Left lung (tissue), 10 donors: Measurements from ENCODE around the gene TLR8. TPM values are rescaled to one million over a fixed set of nuclear protein-coding genes. Genes with fewer than 3 reads are reported as not detected.

Source experiments
- ATAC-seq: fragments of 200-7000 bp; cut with Tn5 transposase; one replicate; pipeline ENCODE4 v1.9.1; 2020; ENCODE audit warnings: moderate library complexity
- DNase-seq, 4 donors: peaks; one replicate each; pipeline ENCODE4 v3.0.0-alpha.2; 2013 to 2020
- H3K27ac ChIP-seq, 2 donors: fragments of 200-600 bp; sonication (generic) in 1 of 2; one replicate each; pipeline versions ENCODE4 v1.5.0 to v1.8.0; 2020 to 2021
- H3K27me3 ChIP-seq, 2 donors: fragments of 200-600 bp; sonication (generic) in 1 of 2; one replicate each; pipeline versions ENCODE4 v1.5.0 to v1.8.0; 2020 to 2021
- H3K36me3 ChIP-seq, 2 donors: fragments of 200-600 bp; sonication (generic) in 1 of 2; one replicate each; pipeline versions ENCODE4 v1.5.0 to v1.8.0; 2020 to 2021
- H3K4me1 ChIP-seq, 2 donors: fragments of 200-600 bp; one replicate each; pipeline ENCODE4 v1.8.0; 2021
- H3K4me3 ChIP-seq, 2 donors: fragments of 200-600 bp; sonication (generic) in 1 of 2; one replicate each; pipeline versions ENCODE4 v1.5.0 to v1.8.0; 2020 to 2021; ENCODE audit warnings: mild to moderate bottlenecking in 1 of 2
- H3K9me3 ChIP-seq, 2 donors: fragments of 200-600 bp; sonication (generic) in 1 of 2; one replicate each; pipeline versions ENCODE4 v1.5.0 to v1.8.0; 2020 to 2021
- CTCF ChIP-seq, 2 donors: fragments of 200-600 bp; sonication (generic) in 1 of 2; IDR thresholded peaks; one replicate each; pipeline versions ENCODE4 v1.5.0 to v1.8.0; 2021; ENCODE audit warnings: antibody characterized with exemption in 2 of 2
- intact Hi-C, 2 donors: fragments of 100-400 bp; cut with DNase I; formaldehyde crosslinking; loops; one replicate each; pipeline versions ENCODE4 v1.11.2 to v1.14.2; 2022
- polyA plus RNA-seq, 6 donors: library from polyadenylated mRNA; unstranded; fragments of 120-200 nt; gene quantifications; one replicate each; pipeline ENCODE4 v1.2.1, GENCODE V29; 2013; ENCODE audit not compliant: insufficient read length in 6 of 6
- total RNA-seq, 2 donors: library from RNA; stranded (reverse); fragmentation: NEBNext Ultra II Directional; extraction: Animal tissue kit (Norgen Biotek cat#: 25700); gene quantifications; one replicate each; pipeline ENCODE4 v1.2.1, GENCODE V29; 2021
- donor health status: DM: no; HTN: yes; CAD: no.
- donor health status: DM: no; HTN: no; CAD: no.

The TLR8 gene
- total and polyA plus RNA-seq, 8 donors: 0.31 to 24.6 (median 0.53) TPM

DNA sequence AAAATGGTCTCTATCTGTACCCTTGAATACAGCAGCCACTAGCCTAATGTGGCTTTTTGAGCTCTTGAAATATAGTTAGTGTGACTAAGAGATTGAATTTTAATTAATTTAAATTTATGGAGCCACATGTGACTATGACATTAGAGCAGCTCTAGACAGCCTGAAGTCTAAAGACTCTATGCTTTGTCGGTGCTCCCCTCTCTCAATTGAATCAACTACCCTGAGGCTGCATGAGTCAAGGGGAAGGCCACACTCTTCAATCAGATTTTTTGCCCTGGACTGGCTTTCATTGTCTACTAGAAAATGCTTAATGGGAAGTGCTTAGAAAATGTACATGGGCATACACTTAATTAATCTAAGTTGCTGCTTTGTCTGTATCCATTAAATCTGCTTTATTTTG, 27.9 kb upstream of the TLR8 start:
- Histone ChIP-seq H3K27me3 (no peaks in the 10 kb centered on the region), H3K4me1 (peaks cover 0 to 5% of the 10 kb centered on the region in 2 donors), H3K4me3 (no peak overlapping the region), H3K27ac (no peak overlapping the region), H3K9me3 (no peaks in the 10 kb centered on the region), H3K36me3 (no peaks in the 10 kb centered on the region)
- intact Hi-C loops: no loop called here
- DNase-seq (no peak), ATAC-seq (no peak)
- TF ChIP-seq CTCF (IDR thresholded peaks at IDR 0.05): no peak

DNA sequence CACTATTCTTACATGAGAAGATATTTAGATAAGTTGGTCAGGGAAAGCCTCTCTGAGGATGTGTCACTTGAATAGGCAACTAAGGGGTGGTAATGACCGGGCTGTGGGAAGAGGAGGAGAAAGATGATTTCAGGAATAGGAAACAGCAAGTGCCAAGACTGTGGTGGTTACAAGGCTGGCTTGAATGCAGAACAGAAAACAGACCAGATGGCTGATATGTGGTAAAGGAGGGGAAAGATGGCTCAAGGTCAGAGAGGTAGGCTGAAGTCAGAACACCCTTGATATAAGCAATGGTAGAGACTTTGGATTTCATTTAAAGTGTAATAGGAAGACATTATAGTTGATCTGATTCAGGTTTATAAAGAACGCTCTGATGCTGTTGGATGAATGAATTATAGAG, 24.5 kb upstream of the TLR8 start:
- ATAC-seq (no peak), DNase-seq (no peak)
- intact Hi-C loops: no loop called here
- H3K4me3 ChIP-seq: no peak overlapping the region
- no peaks in the 10 kb centered on the region for H3K4me1 ChIP-seq
- H3K27ac ChIP-seq: no peak overlapping the region
- no peaks in the 10 kb centered on the region for H3K9me3 ChIP-seq
- H3K27me3 ChIP-seq: no peaks in the 10 kb centered on the region
- H3K36me3 ChIP-seq: no peaks in the 10 kb centered on the region
- TF ChIP-seq CTCF (IDR thresholded peaks at IDR 0.05): no peak

DNA sequence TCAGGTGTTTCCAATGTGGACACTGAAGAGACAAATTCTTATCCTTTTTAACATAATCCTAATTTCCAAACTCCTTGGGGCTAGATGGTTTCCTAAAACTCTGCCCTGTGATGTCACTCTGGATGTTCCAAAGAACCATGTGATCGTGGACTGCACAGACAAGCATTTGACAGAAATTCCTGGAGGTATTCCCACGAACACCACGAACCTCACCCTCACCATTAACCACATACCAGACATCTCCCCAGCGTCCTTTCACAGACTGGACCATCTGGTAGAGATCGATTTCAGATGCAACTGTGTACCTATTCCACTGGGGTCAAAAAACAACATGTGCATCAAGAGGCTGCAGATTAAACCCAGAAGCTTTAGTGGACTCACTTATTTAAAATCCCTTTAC, 20.9 kb upstream of the TLR8 start:
- no peak for ATAC-seq
- no peak for DNase-seq
- Histone ChIP-seq H3K4me3 (no peak overlapping the region), H3K9me3 (no peaks in the 10 kb centered on the region), H3K36me3 (no peaks in the 10 kb centered on the region), H3K27me3 (no peaks in the 10 kb centered on the region), H3K27ac (no peak overlapping the region), H3K4me1 (peaks cover 0 to under 1% of the 10 kb centered on the region in 2 donors)
- intact Hi-C loops: no loop called here
- no peak for TF ChIP-seq CTCF (IDR thresholded peaks at IDR 0.05)

GRCh38 chrX:12886545-12886944, 19.9 kb upstream of the TLR8 start:
- Histone ChIP-seq H3K27me3 (no peaks in the 10 kb centered on the region), H3K4me3 (no peak overlapping the region), H3K27ac (no peak overlapping the region), H3K36me3 (no peaks in the 10 kb centered on the region), H3K4me1 (peaks cover 0 to 6% of the 10 kb centered on the region in 2 donors), H3K9me3 (no peaks in the 10 kb centered on the region)
- DNase-seq: no peak
- no peak for TF ChIP-seq CTCF (IDR thresholded peaks at IDR 0.05)
- ATAC-seq: no peak
- intact Hi-C loops: no loop called here

- ATAC-seq (no peak), DNase-seq (no peak)
- intact Hi-C loops: no loop called here
- Histone ChIP-seq H3K9me3 (no peaks in the 10 kb centered on the region), H3K36me3 (no peaks in the 10 kb centered on the region), H3K27ac (no peak overlapping the region), H3K4me1 (peaks cover 0 to 6% of the 10 kb centered on the region in 2 donors), H3K27me3 (no peaks in the 10 kb centered on the region), H3K4me3 (no peak overlapping the region)
- TF ChIP-seq CTCF (IDR thresholded peaks at IDR 0.05): no peak
These were observed 19.3 kb upstream of the TLR8 start for GRCh38 chrX:12887141-12887540.
